ENCODE measurements around the gene SLC7A1. TPM values are rescaled to one million over a fixed set of nuclear protein-coding genes. Genes with fewer than 3 reads are reported as not detected.

Gene SLC7A1
- total and polyA plus RNA-seq, 2 of the 8 experiments (the other 6 are each of a cell fraction or from before 2014, with no cell fraction given) = 26.8 to 114 TPM

DNA sequence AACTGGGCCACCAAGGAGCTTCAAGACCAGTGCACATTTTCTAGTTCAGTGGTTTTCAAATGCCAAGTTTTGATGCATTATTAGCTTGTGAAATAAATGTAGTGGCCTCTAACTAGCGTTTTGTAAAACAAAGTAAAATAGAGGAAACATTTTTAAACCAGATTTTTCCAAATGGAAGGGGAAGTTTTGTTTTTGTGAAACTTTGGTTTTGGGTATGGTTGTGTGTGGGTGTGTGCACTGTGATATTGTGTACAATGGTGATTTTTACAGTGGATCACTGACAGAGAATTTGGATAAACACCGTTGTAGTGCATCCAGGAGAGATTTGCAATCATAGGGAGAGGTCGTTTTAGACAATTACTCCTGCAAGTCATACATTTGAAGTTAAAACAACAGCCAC, 108.9 kb downstream of the SLC7A1 start (continued):
- no peak for TF ChIP-seq EP300 (IDR thresholded peaks at IDR 0.05; ENCODE audit: borderline replicate concordance in 1 of 2, low read depth in 2 of 2, low read length in 2 of 2)
- no peak for TF ChIP-seq GABPA (IDR thresholded peaks at IDR 0.05; ENCODE audit: borderline replicate concordance, insufficient read depth, low read length)
- TF ChIP-seq JUND (IDR thresholded peaks at IDR 0.05; ENCODE audit: low read length) = no peak
- no peak for TF ChIP-seq TAF7 (optimal IDR thresholded peaks at IDR 0.05; ENCODE audit: borderline replicate concordance, low read depth, low read length)
- no peak for TF ChIP-seq RBBP5 (IDR thresholded peaks at IDR 0.05; ENCODE audit: borderline replicate concordance, low read depth, low read length)
- TF ChIP-seq SIRT6 (IDR thresholded peaks at IDR 0.05; ENCODE audit: low read length) = no peak

Data from H1 (cell line).